ENCODE results near the gene REG4.

REG4 gene

DNA sequence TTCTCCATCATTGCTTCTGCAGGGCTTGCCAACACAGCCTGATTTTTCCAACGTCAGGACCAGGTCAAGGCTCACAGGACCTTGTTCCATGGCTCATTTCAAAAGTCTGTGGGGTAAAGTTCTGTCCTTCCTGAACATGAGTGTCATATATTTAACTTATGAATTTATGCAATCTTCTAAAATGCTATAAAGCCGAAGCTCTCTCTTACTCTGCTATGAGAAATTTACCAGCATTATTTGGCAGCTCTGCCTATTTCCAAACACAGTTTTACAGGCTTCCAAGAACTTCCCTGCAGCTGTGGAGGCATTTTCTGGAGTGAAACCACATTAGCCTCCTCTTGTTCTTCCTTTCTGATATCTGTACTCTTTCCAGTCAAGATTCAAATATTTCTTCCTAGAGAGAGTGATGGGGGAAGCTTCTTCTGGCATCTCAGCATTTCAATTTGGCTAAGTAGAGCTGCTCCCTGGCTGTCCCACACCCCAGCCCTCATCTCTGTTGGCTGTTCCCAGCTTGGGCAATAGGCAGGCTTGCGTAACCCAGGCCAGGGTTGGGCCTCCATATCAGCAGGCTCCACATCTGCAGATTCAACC, 27.0 kb downstream of the REG4 start:
- no peak overlapping the region for H3K4me3 ChIP-seq (ENCODE audit: low read length)
- no peak for DNase-seq (ENCODE audit: low read depth, low spot score)

DNA sequence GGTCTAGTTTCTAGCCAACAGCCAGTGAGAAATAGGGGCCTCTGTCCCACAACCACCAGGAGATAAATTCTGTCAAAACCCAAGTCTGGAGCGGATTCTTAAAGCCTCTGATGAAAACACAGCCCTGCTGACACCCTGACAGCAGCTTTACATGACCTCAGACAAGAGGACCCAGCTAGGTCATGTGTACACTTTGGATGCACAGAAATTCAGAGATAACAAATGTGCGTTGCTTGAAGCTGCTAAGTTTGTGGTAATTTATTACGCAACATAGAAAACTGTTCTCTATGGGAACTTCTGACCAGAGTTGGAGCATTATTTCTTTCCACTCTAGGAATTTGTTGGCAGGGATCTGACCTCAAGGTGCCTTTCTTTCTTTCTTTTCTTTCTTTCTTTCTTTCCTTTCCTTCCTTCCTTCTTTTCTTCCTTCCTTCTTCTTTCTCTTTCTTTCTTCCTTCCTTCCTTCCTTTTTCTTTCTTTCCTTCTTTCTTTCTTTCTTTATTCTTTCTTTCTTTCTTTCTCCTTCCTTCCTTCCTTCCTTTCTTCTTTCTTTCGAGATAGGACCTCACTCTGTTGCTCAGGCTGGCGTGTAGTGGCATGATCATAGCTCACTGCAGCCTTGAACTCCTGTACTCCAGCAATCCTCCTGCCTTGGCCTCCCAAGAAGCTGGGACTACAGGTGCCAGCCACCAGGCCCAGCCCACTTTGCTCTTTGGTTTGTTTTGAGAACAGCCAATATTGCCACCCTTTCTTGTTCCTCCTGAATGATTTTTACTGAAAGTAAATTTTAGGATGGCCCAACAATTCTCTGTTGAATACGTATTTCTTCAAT, 27.7 kb downstream of the REG4 start:
- no peak overlapping the region for H3K4me3 ChIP-seq (ENCODE audit: low read length)
- no peak for DNase-seq (ENCODE audit: low read depth, low spot score)

DNA sequence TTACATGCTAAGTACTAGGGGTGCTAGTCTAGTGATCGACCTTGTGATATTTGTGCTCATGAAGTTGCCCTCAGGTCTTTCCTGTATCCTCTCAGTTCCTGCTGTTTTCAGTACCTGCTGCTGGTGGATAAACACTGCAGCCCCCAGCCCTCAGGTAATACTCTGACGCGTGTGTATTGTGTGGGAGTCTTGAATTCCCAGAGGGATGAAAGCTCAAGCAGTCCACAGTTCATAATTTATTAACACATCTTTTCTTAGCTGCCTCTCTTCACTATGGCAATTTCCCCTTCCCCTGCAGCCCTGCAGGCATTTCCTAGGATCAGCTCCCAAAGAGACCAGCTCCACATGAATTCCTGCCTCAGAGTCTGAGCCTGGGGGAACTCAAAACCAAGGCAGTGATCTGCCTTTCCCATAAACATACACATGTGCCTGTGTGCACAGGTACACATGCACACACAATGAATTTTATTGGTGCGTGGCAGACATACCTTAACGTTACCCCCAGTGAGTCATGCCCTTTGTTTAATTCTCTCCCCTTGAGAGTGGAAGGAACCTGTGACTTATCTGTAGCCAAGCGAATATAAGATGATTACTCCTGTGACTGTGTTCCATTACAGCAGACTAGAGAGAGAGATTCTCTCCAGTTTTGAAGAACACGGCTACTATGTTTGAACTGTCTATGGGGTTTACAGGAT, 28.5 kb downstream of the REG4 start:
- no peak for DNase-seq (ENCODE audit: low read depth, low spot score)
- H3K4me3 ChIP-seq (ENCODE audit: low read length) = no peak overlapping the region

DNA sequence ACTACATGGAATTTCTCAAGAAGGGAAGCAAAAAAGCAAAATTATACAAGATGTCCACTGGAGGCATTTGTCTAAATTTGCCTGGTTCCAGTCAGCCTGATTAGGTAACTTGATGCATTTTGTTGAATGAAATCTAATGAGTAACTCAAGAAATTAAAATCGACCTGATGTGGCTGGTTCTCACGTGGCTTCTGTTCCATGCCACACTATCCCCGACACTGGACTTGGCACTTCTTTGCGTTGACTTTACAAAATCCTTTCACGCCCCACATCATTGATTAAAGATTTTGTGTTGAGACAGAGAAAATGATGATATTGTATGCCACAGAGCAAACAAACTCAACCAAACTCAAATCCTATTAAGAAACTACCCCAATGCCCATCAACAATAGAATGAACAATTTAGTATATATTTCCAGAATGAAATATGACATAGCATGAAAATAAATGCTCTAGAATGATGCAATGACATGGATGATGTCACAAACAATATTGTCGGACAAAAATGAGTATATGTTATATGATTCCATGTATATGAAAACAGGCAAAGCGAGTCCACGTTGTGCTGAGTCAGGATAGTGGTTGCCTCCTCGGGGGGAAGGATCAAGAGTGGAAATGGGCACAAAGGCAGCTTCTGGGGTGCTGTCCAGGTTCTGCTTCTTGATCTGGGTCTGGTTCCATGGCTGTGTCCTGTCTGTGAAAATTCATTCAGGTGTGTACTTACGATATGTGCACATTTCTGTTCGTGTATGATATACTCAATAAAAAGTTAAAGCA, 29.6 kb downstream of the REG4 start:
- H3K4me3 ChIP-seq (ENCODE audit: low read length) = no peak overlapping the region
- DNase-seq (ENCODE audit: low read depth, low spot score) = no peak

DNA sequence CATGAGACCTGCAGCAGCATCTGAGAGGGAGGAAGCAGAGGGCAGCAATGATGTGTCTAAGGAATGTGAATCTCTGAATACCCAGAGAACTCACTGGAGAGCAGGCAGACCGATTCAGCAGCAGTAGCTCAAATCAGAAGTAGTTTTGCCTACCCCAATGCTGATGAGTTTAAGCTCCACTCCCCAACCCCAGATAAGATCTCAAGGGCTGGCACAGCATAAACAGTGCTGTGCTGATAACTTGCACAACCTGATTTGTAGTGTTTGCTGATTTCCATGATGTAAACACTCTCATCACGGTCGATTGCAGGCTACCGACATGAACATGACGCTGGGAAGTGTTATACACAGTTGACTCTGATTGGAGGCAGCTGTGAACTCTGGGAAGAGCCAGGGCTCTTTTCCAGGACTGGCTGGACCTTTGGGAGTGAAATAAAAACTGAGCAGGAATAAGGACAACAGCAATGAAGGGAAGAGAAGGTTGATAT, 31.3 kb downstream of the REG4 start:
- no peak overlapping the region for H3K4me3 ChIP-seq (ENCODE audit: low read length)
- no peak for DNase-seq (ENCODE audit: low read depth, low spot score)

DNA sequence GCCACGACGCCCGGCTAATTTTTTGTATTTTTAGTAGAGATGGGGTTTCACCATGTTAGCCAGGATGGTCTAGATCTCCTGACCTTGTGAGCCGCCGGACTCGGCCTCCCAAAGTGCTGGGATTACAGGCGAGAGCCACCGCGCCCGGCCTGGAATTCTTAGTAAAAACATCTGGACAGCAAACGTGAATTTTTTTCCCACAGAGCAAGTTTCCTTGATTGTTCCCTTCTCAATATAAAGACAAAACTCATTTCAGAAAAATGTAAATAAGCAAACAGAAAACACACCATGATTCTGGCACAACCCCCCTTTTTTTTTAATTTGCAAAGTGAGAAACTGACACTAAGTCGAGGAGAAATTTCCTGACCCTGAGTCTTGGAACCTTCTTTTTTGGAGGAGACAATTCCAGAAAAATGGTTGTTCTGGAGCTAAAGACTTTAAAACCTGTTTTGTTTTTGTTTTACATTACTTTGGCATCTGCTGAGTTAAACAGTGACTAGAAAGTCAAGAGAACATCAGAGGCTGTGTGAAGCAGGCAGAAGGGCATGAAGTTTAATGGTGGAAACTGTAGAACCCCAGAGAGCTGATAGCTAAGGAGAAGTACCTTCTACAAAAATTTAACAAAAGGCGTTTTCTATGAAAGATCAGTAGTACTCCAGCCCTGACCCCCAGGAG, 32.2 kb downstream of the REG4 start:
- no peak overlapping the region for H3K4me3 ChIP-seq (ENCODE audit: low read length)
- no peak for DNase-seq (ENCODE audit: low read depth, low spot score)

DNA sequence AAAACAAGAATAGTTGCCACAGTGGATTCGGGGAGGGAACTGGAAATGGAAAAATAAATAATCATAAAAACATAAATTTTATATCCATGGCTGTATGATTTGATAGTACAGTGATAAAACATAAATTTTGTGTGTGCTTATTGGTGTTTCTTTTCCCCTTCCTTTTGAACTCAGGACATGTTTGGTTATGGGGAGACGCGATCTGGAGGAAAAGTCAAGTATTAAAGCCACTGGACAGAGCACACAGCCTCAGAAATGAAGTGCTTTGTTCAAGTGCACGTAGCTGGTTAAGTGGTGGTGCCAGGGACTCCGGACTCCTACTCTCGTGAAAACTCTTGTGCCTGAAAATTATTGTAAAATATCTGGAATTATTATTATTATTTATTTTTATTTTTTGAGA, 32.9 kb downstream of the REG4 start:
- no peak for DNase-seq (ENCODE audit: low read depth, low spot score)
- no peak overlapping the region for H3K4me3 ChIP-seq (ENCODE audit: low read length)

DNA sequence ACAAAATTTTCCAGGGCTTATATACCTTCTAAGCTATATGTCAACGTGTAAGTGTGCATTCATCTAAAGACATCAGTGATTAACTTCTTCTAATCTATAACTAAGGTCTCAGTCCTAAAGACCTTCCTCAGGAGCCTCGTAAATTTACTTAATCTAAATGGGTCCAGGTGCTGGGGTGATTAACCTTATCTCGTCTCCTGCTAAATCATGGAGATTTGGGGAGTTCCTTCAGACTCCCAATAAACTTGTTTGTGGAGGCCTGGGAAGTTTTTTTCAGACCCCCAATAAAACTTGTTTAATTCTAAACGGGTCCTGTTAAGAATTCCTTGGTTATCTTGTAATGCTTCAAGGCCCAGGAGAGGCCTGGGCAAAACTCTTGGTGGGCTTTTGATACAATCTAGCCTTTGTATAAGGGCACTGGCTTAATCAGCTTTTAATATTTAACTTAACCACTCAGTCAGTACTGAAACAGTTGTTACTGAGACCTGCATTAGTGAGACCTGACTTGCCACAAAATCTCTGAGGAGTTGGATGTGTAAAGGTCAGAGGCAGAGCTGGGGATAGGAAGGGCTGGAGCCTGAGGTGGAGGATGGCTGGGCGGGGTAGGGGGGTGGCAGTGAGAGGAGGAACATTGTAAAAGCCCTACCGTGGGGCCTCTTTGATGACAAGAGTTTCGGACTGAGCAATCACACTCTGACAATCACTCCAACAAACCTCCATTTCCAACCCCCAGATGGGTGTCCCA, 36.3 kb downstream of the REG4 start:
- DNase-seq (ENCODE audit: low read depth, low spot score) = no peak
- no peak overlapping the region for H3K4me3 ChIP-seq (ENCODE audit: low read length)

DNA sequence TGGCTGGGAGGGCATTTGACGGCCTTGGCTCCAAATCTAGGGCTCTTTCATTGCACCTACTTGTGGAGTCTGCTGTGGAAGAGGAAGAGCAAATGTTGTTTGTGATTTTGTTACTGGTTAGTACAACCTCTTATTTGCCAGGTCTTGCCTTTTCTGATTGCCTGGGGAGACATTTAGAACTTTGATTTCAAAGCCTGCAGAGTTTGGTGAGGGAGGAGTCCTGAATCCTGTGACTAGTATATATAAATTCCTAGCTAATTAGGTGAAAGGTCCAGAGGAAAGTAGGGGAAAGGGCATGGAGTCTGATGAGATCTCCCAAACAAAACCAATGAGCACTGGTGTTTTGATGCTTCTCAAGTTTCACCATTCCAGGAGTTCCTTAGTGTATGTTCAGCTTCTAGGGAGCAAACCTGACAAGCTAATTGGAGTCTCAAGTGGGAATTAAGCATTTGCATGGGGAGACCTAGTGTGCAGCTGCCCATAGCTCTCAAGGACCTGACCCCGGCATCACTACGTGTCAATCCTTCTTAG, 37.5 kb downstream of the REG4 start:
- no peak overlapping the region for H3K4me3 ChIP-seq (ENCODE audit: low read length)
- no peak for DNase-seq (ENCODE audit: low read depth, low spot score)

DNA sequence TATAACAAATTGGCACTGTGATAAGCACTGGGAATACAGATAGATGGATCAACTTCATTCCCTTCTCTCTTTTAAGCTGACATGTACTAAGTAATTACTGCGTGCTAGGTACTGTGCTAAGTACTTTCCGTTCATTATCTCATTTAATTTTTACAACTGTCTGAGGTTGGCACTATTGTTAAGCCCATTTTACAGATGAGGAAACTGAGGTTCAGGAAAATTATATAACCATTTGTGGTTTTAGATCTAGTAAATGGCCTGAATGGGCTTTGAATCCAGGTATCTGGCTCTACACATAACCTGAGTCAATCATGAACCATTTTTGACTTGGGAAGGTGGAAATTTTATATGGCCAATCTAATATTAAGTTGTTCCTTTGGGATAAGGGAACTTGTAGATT, 39.0 kb downstream of the REG4 start:
- no peak overlapping the region for H3K4me3 ChIP-seq (ENCODE audit: low read length)
- DNase-seq (ENCODE audit: low read depth, low spot score) = no peak

DNA sequence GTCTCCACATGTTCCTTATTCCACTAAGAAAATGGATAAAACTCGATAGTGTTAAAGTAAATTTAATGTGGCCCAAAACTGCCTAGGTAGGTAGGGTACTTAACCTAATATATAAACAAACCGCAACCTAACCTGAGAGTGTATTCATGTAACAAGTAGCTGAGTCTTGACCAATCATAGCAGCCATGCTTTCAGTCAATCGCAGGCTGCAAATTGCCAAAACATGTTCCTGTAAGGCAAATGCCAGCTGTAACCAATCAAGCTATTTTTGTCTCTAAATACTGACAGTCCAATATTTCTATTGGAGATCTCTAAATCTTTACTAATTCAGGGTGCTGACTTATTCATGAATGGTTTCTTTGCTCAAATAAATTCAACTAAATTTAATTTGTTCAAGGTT, 39.5 kb downstream of the REG4 start:
- DNase-seq (ENCODE audit: low read depth, low spot score) = no peak
- no peak overlapping the region for H3K4me3 ChIP-seq (ENCODE audit: low read length)

DNA sequence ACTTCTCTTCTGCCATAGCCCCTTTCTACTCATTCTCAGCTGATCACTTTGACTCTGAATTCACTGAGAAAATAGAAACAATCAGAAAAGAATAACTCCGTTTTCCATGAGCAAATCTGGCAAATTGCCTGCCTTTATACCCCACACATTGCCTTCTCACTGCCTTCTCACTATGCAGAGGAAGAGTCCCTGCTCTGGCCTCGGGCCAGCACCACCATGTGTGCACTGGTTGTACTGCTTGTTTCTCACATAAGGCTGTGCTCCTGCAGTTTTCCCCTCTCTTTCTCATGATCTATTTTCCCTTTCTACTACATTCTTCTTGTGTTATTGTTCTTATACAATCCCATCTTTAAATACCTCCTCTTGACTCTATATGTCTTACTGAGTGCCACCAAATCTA, 40.2 kb downstream of the REG4 start:
- H3K4me3 ChIP-seq (ENCODE audit: low read length) = no peak overlapping the region
- DNase-seq (ENCODE audit: low read depth, low spot score) = no peak

DNA sequence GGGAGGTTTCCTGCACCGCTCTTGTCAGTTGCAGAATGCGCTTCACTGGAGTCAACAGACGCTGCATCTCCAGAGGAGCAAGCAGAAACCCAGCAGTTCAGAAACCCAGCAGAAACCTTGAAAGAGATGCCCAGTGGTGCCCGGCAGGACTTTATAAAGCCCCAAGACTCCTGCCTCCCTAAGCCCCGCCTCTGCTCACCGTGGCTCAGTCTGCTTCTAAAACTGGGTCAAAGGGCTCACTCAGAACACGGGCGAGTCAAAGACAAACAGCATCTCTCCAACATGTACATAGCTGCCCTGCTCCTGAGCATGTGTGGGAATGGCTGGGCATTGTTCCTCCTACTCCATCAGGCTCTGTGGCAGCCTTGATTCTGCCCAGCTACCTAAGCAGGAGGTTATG, 42.5 kb downstream of the REG4 start, which contains the start of gene HMGCS2:
TSS of gene HMGCS2 (minus strand) at position 128 of the 400 bp plus-strand sequence. CDS start at position 67, 61 bp downstream.
- H3K4me3 ChIP-seq (ENCODE audit: low read length) = no peak within 1 kb of the TSS
- no peak for DNase-seq (ENCODE audit: low read depth, low spot score)

DNA sequence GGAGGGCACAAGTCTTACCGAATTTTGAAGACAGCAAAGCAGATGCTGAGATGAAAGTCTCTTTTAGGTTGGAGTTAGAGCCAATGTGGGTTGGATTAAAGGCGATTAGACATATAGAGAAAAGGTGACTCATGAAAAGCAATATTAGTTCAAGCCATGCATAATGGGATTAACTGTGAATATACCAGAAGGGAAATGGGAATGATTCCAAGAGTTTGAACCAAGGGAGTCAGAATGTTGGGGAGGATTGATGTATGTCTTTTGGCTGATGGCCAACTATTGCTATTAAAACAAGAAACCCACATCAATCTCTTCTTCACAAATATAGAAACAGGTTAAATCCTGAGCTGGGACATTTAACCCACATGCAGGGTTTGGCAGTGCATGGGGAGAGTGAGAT, 43.8 kb downstream of the REG4 start:
- DNase-seq (ENCODE audit: low read depth, low spot score) = no peak
- no peak overlapping the region for H3K4me3 ChIP-seq (ENCODE audit: low read length)

DNA sequence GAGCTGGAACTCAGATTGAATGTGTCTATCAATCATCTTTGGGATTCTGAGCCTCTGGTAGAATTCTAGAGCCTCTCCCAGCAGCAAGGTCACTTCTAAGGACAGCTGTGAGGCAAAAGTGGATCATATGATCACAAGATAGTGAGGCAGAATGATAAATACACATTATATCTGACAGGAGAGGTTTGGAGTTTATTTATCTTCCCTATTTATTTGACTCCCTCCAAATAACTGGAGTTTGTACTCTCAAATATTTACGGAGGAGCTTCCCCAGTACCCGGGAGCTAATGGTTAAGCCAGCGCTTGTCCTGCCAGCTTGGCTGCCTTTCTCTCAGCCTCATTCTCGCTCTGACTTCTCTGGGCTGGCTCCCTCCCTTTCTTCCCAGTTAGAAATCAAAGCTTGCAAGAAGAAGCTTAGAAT, 44.9 kb downstream of the REG4 start:
- no peak for DNase-seq (ENCODE audit: low read depth, low spot score)
- H3K4me3 ChIP-seq (ENCODE audit: low read length) = no peak overlapping the region

DNA sequence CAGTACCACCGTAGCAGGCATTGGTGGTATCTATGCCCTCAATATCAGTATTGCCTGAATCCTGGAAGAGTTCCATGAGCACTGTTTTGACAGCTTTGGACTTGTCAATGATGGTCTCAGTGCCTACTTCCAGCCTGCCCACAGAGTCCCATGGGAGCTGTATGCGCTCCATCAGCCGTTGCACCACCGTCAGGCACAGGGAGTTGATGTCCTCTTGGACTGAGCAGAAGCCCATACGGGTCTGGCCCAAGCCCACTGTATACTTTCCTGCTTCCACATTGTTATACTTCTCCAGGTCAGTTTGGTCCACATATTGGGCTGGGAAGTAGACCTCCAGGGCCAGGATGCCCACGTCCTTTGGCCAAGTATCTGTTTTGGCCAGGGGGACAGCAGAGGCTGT, 47.0 kb downstream of the REG4 start:
- DNase-seq (ENCODE audit: low read depth, low spot score) = no peak
- no peak overlapping the region for H3K4me3 ChIP-seq (ENCODE audit: low read length)

DNA sequence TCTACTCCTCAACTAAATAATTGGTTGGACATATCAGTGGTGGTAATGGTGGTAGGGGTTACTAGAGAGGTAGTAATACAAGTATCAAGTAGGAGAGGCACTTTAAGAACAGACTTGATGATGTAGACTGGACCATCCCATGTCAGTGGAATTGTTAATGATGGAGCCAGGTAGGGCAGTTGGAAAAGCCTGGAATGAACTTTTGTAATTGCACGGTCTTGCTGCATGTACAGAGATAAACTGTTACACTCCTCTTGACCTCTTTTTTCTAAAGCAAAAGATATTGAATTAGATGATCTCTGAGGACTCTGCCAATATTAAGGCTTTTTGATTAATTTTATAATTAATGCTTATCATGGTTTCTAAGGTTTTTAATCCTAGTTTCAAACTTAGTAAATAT, 48.3 kb downstream of the REG4 start:
- no peak for DNase-seq (ENCODE audit: low read depth, low spot score)
- no peak overlapping the region for H3K4me3 ChIP-seq (ENCODE audit: low read length)

DNA sequence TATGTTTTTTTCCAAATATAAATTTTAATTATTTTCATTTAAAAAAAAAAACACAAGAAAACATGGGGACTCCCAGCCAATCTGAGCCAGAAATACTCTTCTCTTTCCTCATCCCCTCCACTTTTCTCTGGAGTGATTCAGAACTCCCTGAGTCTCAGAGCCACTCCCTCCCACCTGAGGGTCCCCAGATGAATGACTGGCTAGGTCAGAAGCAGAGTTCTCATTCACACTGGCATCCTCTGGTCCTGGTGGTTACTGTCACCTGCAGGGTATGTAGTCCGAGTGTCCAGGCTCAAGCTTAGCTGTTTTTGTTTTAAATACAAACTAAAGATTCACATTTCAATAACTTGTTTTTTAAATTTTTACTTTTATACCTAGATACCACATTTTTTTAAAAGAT, 48.9 kb downstream of the REG4 start:
- no peak overlapping the region for H3K4me3 ChIP-seq (ENCODE audit: low read length)
- DNase-seq (ENCODE audit: low read depth, low spot score) = no peak

All from Jurkat, Clone E6-1 (cell line).